ENCODE data around the gene FGF19.

DNA sequence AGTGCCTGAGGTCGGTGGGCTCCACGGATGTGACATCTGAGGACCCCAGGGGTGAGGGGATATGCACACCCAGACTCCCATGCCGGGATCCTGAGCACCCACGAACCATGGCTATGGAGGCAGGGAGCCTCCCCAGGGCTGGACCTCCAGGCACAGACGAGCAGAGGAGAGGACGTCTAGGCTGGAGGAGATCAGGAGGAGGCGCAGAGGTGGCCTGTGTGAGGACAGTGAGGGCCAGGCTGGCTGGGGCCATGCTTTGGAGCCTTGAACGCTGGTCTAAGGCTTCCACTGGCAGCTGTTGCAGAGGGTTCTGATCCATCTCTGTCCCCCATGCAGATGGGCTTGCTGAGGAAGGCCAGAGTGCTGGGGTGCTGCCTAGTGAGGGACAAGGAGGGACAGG lies 42.3 kb upstream of the FGF19 start:
- no peak for TF ChIP-seq EP300 (IDR thresholded peaks at IDR 0.05)
- TF ChIP-seq, protein P1, sequence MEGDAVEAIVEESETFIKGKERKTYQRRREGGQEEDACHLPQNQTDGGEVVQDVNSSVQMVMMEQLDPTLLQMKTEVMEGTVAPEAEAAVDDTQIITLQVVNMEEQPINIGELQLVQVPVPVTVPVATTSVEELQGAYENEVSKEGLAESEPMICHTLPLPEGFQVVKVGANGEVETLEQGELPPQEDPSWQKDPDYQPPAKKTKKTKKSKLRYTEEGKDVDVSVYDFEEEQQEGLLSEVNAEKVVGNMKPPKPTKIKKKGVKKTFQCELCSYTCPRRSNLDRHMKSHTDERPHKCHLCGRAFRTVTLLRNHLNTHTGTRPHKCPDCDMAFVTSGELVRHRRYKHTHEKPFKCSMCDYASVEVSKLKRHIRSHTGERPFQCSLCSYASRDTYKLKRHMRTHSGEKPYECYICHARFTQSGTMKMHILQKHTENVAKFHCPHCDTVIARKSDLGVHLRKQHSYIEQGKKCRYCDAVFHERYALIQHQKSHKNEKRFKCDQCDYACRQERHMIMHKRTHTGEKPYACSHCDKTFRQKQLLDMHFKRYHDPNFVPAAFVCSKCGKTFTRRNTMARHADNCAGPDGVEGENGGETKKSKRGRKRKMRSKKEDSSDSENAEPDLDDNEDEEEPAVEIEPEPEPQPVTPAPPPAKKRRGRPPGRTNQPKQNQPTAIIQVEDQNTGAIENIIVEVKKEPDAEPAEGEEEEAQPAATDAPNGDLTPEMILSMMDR (IDR thresholded peaks at IDR 0.05) = no peak
